Vagina (tissue), 2 donors: ENCODE results near the gene USP38. TPM values are rescaled to one million over a fixed set of nuclear protein-coding genes. Genes with fewer than 3 reads are reported as not detected.

Experiments
- DNase-seq, 2 donors: peaks; one replicate each; pipeline ENCODE4 v3.0.0-alpha.2; 2017; ENCODE audit errors: extremely low spot score in 2 of 2
- H3K27ac ChIP-seq: fragments of 200-600 bp; sonication (generic); one replicate; pipeline ENCODE4 v1.5.1; 2019
- H3K27me3 ChIP-seq: fragments of 200-600 bp; sonication (generic); one replicate; pipeline ENCODE4 v1.5.1; 2019
- H3K36me3 ChIP-seq, 2 donors: fragments of 200-600 bp; sonication (generic); one replicate each; pipeline ENCODE4 v1.5.1; 2017 to 2019
- H3K4me1 ChIP-seq: fragments of 200-600 bp; sonication (generic); one replicate; pipeline ENCODE4 v1.5.1; 2019
- H3K4me3 ChIP-seq, 2 donors: fragments of 200-600 bp; sonication (generic); 1 replicate in 1 of 2; 2 replicates in 1 of 2; pipeline ENCODE4 v1.5.1; 2016 to 2019
- H3K9me3 ChIP-seq: fragments of 200-600 bp; sonication (generic); one replicate; pipeline ENCODE4 v1.5.1; 2019
- CTCF ChIP-seq, 3 experiments: fragments of 450-650 bp in 2 of 3; fragments of 200-600 bp in 1 of 3; sonication (generic) in 1 of 3; IDR thresholded peaks; one replicate each; pipeline ENCODE4 v1.5.1; 2017 to 2019; ENCODE audit warnings: antibody characterized with exemption in 3 of 3, mild to moderate bottlenecking in 2 of 3, moderate library complexity in 2 of 3
- POLR2A ChIP-seq, 2 donors: fragments of 450-650 bp; IDR thresholded peaks; one replicate each; pipeline ENCODE4 v1.6.1; 2017; ENCODE audit warnings: antibody characterized with exemption in 2 of 2, mild to moderate bottlenecking in 2 of 2, moderate library complexity in 2 of 2
- POLR2AphosphoS5 ChIP-seq, 2 donors: sonication (generic); formaldehyde crosslinking; IDR thresholded peaks; one replicate each; pipeline ENCODE4 v1.9.0; 2017; ENCODE audit warnings: antibody characterized with exemption in 2 of 2, mild to moderate bottlenecking in 2 of 2, low read depth in 1 of 2; ENCODE audit not compliant: insufficient read depth in 1 of 2
- intact Hi-C: fragments of 100-400 bp; cut with DNase I; formaldehyde crosslinking; loops from one replicate; pipeline ENCODE4 v1.15.1; 2023
- total RNA-seq: library from RNA; depleted of rRNA; stranded (reverse); fragments of >200 nt; gene quantifications from one replicate; pipeline ENCODE4 v1.2.3, GENCODE V29; 2016

The USP38 gene
- total RNA-seq, 1 donor from 2014 or later, result 14.7 TPM

GRCh38 chr4:143253166-143253565, 68.4 kb downstream of the USP38 start:
- no peaks in the 10 kb centered on the region for H3K9me3 ChIP-seq
- no peaks in the 10 kb centered on the region for H3K4me1 ChIP-seq
- H3K4me3 ChIP-seq, result no peak overlapping the region
- TF ChIP-seq POLR2AphosphoS5 (IDR thresholded peaks at IDR 0.05; ENCODE audit: insufficient read depth in 1 of 2, low read depth in 1 of 2) (no peak), CTCF (IDR thresholded peaks at IDR 0.05) (no peak), POLR2A (IDR thresholded peaks at IDR 0.05) (no peak)
- intact Hi-C loops, result no loop called here
- no peak overlapping the region for H3K27ac ChIP-seq
- DNase-seq, result no peak
- H3K27me3 ChIP-seq, result no peaks in the 10 kb centered on the region
- H3K36me3 ChIP-seq, result no peaks in the 10 kb centered on the region

GRCh38 chr4:143254491-143255226, 69.9 kb downstream of the USP38 start:
- no peak for DNase-seq
- no peaks in the 10 kb centered on the region for H3K36me3 ChIP-seq
- H3K4me3 ChIP-seq, result no peak overlapping the region
- no peaks in the 10 kb centered on the region for H3K4me1 ChIP-seq
- TF ChIP-seq POLR2A (IDR thresholded peaks at IDR 0.05) (no peak), POLR2AphosphoS5 (IDR thresholded peaks at IDR 0.05; ENCODE audit: insufficient read depth in 1 of 2, low read depth in 1 of 2) (no peak), CTCF (IDR thresholded peaks at IDR 0.05) (no peak)
- no peak overlapping the region for H3K27ac ChIP-seq
- intact Hi-C loops, result no loop called here
- no peaks in the 10 kb centered on the region for H3K9me3 ChIP-seq
- H3K27me3 ChIP-seq, result no peaks in the 10 kb centered on the region

GRCh38 chr4:143256456-143256855, 71.7 kb downstream of the USP38 start:
- no peaks in the 10 kb centered on the region for H3K9me3 ChIP-seq
- no peak overlapping the region for H3K27ac ChIP-seq
- TF ChIP-seq POLR2AphosphoS5 (IDR thresholded peaks at IDR 0.05; ENCODE audit: insufficient read depth in 1 of 2, low read depth in 1 of 2), result no peak
- TF ChIP-seq POLR2A (IDR thresholded peaks at IDR 0.05), result no peak
- no peak for TF ChIP-seq CTCF (IDR thresholded peaks at IDR 0.05)
- intact Hi-C loops, result no loop called here
- no peaks in the 10 kb centered on the region for H3K4me1 ChIP-seq
- no peaks in the 10 kb centered on the region for H3K36me3 ChIP-seq
- H3K27me3 ChIP-seq, result no peaks in the 10 kb centered on the region
- no peak overlapping the region for H3K4me3 ChIP-seq
- DNase-seq, result no peak

GRCh38 chr4:143257356-143257755, 72.6 kb downstream of the USP38 start:
- H3K27ac ChIP-seq, result no peak overlapping the region
- H3K36me3 ChIP-seq, result no peaks in the 10 kb centered on the region
- intact Hi-C loops, result no loop called here
- TF ChIP-seq CTCF (IDR thresholded peaks at IDR 0.05) (no peak), POLR2AphosphoS5 (IDR thresholded peaks at IDR 0.05; ENCODE audit: insufficient read depth in 1 of 2, low read depth in 1 of 2) (no peak), POLR2A (IDR thresholded peaks at IDR 0.05) (no peak)
- no peaks in the 10 kb centered on the region for H3K9me3 ChIP-seq
- no peaks in the 10 kb centered on the region for H3K4me1 ChIP-seq
- H3K27me3 ChIP-seq, result no peaks in the 10 kb centered on the region
- DNase-seq, result no peak
- no peak overlapping the region for H3K4me3 ChIP-seq

- Histone ChIP-seq H3K4me1 (no peaks in the 10 kb centered on the region), H3K4me3 (no peak overlapping the region), H3K36me3 (no peaks in the 10 kb centered on the region), H3K27ac (no peak overlapping the region), H3K9me3 (no peaks in the 10 kb centered on the region), H3K27me3 (no peaks in the 10 kb centered on the region)
- TF ChIP-seq CTCF (IDR thresholded peaks at IDR 0.05) (no peak), POLR2A (IDR thresholded peaks at IDR 0.05) (no peak), POLR2AphosphoS5 (IDR thresholded peaks at IDR 0.05; ENCODE audit: insufficient read depth in 1 of 2, low read depth in 1 of 2) (no peak)
- no peak for DNase-seq
- intact Hi-C loops, result no loop called here
Observed at GRCh38 chr4:143260750-143261149, 76.0 kb downstream of the USP38 start.
